Measurements from ENCODE around the gene IGF2R. TPM values are rescaled to one million over a fixed set of nuclear protein-coding genes. Genes with fewer than 3 reads are reported as not detected.

IGF2R gene
- total RNA-seq, 1 experiment from 2014 or later = 160 TPM

GRCh38 chr6:159970659-159971063, 1.8 kb downstream of the IGF2R start:
- no peak for DNase-seq (ENCODE audit: unreplicated experiment)
- Mint-ChIP-seq H3K4me3 (ENCODE audit: unreplicated experiment) (peak overlapping the region; percentile 79), H3K9me3 (ENCODE audit: unreplicated experiment) (no peaks in the 10 kb centered on the region), H3K27me3 (ENCODE audit: insufficient read depth, unreplicated experiment) (no peaks in the 10 kb centered on the region), H3K27ac (ENCODE audit: low read depth, unreplicated experiment) (peak overlapping the region; percentile 25), H3K36me3 (ENCODE audit: insufficient read depth, unreplicated experiment) (no peaks in the 10 kb centered on the region), H3K4me1 (ENCODE audit: insufficient read depth, unreplicated experiment) (peaks cover 49% of the 10 kb centered on the region)
- no TSS peak for BruUV-seq (replicated peaks)
- POLR2A ChIA-PET = interaction anchor here (0.8 to 6.8 kb wide), 9 partner anchors 12 to 175 kb away, joined by 3 to 92 read pairs (median 4); no protein-coding TSS in a partner anchor
- TF ChIP-seq CTCF (IDR thresholded peaks at IDR 0.05; ENCODE audit: unreplicated experiment) = no peak
- intact Hi-C loops (cut with micrococcal nuclease) = loop anchor here (1.0 kb wide), 1 partner anchor 72 kb away; no protein-coding TSS in a partner anchor
- CTCF ChIA-PET = interaction anchor here (0.8 to 0.9 kb wide), 2 partner anchors 13 to 28 kb away, joined by 3 read pairs; no protein-coding TSS in a partner anchor

- CTCF ChIA-PET = interaction anchor here (0.6 to 0.9 kb wide), 2 partner anchors 108 to 446 kb away, joined by 3 read pairs; no protein-coding TSS in a partner anchor
- no peak for DNase-seq (ENCODE audit: unreplicated experiment)
- no peaks in the 10 kb centered on the region for H3K36me3 Mint-ChIP-seq (ENCODE audit: insufficient read depth, unreplicated experiment)
- H3K4me3 Mint-ChIP-seq (ENCODE audit: unreplicated experiment) = no peak overlapping the region
- no peak for TF ChIP-seq CTCF (IDR thresholded peaks at IDR 0.05; ENCODE audit: unreplicated experiment)
- peaks cover 46% of the 10 kb centered on the region for H3K4me1 Mint-ChIP-seq (ENCODE audit: insufficient read depth, unreplicated experiment)
- no peaks in the 10 kb centered on the region for H3K27me3 Mint-ChIP-seq (ENCODE audit: insufficient read depth, unreplicated experiment)
- no peaks in the 10 kb centered on the region for H3K9me3 Mint-ChIP-seq (ENCODE audit: unreplicated experiment)
- no TSS peak for BruUV-seq (replicated peaks)
- intact Hi-C loops (cut with micrococcal nuclease) = no loop called here
- POLR2A ChIA-PET = interaction anchor here (0.8 to 6.8 kb wide), 5 partner anchors 11 to 72 kb away, joined by 3 to 92 read pairs (median 32); no protein-coding TSS in a partner anchor
- no peak overlapping the region for H3K27ac Mint-ChIP-seq (ENCODE audit: low read depth, unreplicated experiment)
Observed at GRCh38 chr6:159971341-159972178, 2.7 kb downstream of the IGF2R start.

- H3K4me1 Mint-ChIP-seq (ENCODE audit: insufficient read depth, unreplicated experiment) = peaks cover 49% of the 10 kb centered on the region
- H3K36me3 Mint-ChIP-seq (ENCODE audit: insufficient read depth, unreplicated experiment) = no peaks in the 10 kb centered on the region
- CTCF ChIA-PET = interaction anchor here (0.6 to 0.9 kb wide), 2 partner anchors 109 to 444 kb away, joined by 3 read pairs; no protein-coding TSS in a partner anchor
- TF ChIP-seq CTCF (IDR thresholded peaks at IDR 0.05; ENCODE audit: unreplicated experiment) = no peak
- POLR2A ChIA-PET = interaction anchor here (0.9 to 6.8 kb wide), 4 partner anchors 57 to 182 kb away, joined by 3 to 92 read pairs (median 8); partner anchors contain the start of gene MRPL18
- intact Hi-C loops (cut with micrococcal nuclease) = no loop called here
- H3K9me3 Mint-ChIP-seq (ENCODE audit: unreplicated experiment) = no peaks in the 10 kb centered on the region
- no peak overlapping the region for H3K4me3 Mint-ChIP-seq (ENCODE audit: unreplicated experiment)
- H3K27me3 Mint-ChIP-seq (ENCODE audit: insufficient read depth, unreplicated experiment) = no peaks in the 10 kb centered on the region
- no peak overlapping the region for H3K27ac Mint-ChIP-seq (ENCODE audit: low read depth, unreplicated experiment)
- no TSS peak for BruUV-seq (replicated peaks)
- DNase-seq (ENCODE audit: unreplicated experiment) = no peak
Observed at GRCh38 chr6:159972506-159973268, 3.8 kb downstream of the IGF2R start.
